Thyroid gland (tissue), 4 donors: Measurements from ENCODE around the gene PLCD3. TPM values are rescaled to one million over a fixed set of nuclear protein-coding genes. Genes with fewer than 3 reads are reported as not detected.

Experiments used
- DNase-seq, 2 donors: peaks; one replicate each; pipeline ENCODE4 v3.0.0-alpha.2; 2019
- H3K27ac ChIP-seq, 3 donors: fragments of 200-600 bp; sonication (generic); 1 replicate in 2 of 3; 2 replicates in 1 of 3; pipeline ENCODE4 v1.5.1; 2016 to 2019; ENCODE audit warnings: mild to moderate bottlenecking in 1 of 3, moderate library complexity in 1 of 3
- H3K27me3 ChIP-seq: fragments of 200-600 bp; sonication (generic); one replicate; pipeline ENCODE4 v1.5.1; 2019
- H3K36me3 ChIP-seq, 2 donors: fragments of 200-600 bp; sonication (generic); one replicate each; pipeline ENCODE4 v1.5.1; 2016 to 2019
- H3K4me1 ChIP-seq, 2 donors: fragments of 200-600 bp; sonication (generic); one replicate each; pipeline ENCODE4 v1.5.1; 2017 to 2019
- H3K4me3 ChIP-seq, 3 donors: fragments of 200-600 bp; sonication (generic); replicated peaks in 1 of 3; 1 replicate in 2 of 3; 2 replicates in 1 of 3; pipeline ENCODE4 v1.5.1; 2016; ENCODE audit warnings: mild to moderate bottlenecking in 1 of 3
- H3K9me3 ChIP-seq: fragments of 200-600 bp; sonication (generic); one replicate; pipeline ENCODE4 v1.5.1; 2017
- POLR2A ChIP-seq, 2 donors: fragments of 450-650 bp; IDR thresholded peaks; one replicate each; pipeline ENCODE4 v1.6.1; 2017; ENCODE audit warnings: antibody characterized with exemption in 2 of 2, mild to moderate bottlenecking in 2 of 2, moderate library complexity in 1 of 2
- WGBS, 2 donors: methylation state at CpG; one replicate each; pipeline ENCODE4 v1.1.5; 2017; 5-methylcytosine and 5-hydroxymethylcytosine counted together
- intact Hi-C: fragments of 100-400 bp; cut with DNase I; formaldehyde crosslinking; loops from one replicate; pipeline ENCODE4 v1.15.1; 2023
- total RNA-seq, 4 donors: library from RNA; depleted of rRNA; stranded (reverse); fragments of >200 nt; gene quantifications; one replicate each; pipeline ENCODE4 v1.2.3, GENCODE V29; 2016
- TF ChIP-seq, protein P1 (sequence below), 6 experiments: fragments of 200-600 bp in 3 of 6; fragments of 450-650 bp in 3 of 6; sonication (generic) in 3 of 6; IDR thresholded peaks; one replicate each; pipeline ENCODE4 v1.5.1; 2016 to 2019; ENCODE audit warnings: antibody characterized with exemption in 6 of 6, mild to moderate bottlenecking in 2 of 6, inconsistent platforms in 1 of 6, moderate library complexity in 1 of 6

The PLCD3 gene
- total RNA-seq, 4 donors from 2014 or later = 8.6 to 24.8 (median 16.9) TPM

DNA sequence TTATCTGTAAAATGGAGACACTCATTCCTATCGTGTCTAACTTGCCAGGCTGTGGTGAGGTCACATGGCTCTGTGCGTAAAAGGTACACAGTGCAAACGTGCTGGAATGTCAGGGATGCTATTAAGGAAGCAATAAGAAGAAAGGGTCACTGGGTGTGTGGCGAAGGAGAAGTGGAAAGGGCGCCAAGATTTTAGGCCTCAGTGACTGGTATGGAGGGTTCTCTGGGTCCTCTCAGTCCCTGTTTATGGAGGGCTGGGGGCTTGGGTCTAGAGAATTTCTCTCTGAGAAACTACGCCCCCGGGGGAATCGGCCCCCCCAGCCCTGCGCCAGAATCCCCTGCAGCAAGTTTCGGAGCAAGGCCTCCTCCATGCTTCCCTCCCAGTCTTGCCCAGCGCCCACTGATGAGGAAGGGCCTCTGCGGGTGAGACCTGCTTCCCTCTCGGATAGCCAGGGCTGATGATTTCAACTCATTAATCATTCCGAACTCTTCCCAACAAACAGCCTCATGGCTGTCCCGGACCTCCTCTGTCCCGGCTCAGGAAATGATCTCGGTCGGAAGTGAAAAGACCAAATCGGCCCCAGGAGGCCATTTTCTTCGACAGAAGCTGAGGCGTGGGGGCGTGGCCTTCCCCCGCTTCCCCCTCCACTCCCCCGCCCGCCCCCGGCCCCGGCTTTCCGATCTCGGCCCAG, 14.7 kb upstream of the PLCD3 start:
- intact Hi-C loops = loop anchor here (10.0 kb wide), 1 partner anchor 238 kb away; no protein-coding TSS in a partner anchor
- WGBS, 2 donors = 12 to 20% methylated on average over 10 to 23 of the region's 29 CpGs
- Histone ChIP-seq H3K9me3 (no peaks in the 10 kb centered on the region), H3K4me3 (peak overlapping the region; percentile 21 to 71 (median 24)), H3K27me3 (no peaks in the 10 kb centered on the region), H3K36me3 (no peaks in the 10 kb centered on the region), H3K4me1 (peaks cover 17 to 41% of the 10 kb centered on the region in 2 donors), H3K27ac (peak overlapping the region; percentile 93 to 99 (median 98))
- DNase-seq = peak; percentile 33 to 67
- no peak for TF ChIP-seq POLR2A (IDR thresholded peaks at IDR 0.05)
- TF ChIP-seq, protein P1, sequence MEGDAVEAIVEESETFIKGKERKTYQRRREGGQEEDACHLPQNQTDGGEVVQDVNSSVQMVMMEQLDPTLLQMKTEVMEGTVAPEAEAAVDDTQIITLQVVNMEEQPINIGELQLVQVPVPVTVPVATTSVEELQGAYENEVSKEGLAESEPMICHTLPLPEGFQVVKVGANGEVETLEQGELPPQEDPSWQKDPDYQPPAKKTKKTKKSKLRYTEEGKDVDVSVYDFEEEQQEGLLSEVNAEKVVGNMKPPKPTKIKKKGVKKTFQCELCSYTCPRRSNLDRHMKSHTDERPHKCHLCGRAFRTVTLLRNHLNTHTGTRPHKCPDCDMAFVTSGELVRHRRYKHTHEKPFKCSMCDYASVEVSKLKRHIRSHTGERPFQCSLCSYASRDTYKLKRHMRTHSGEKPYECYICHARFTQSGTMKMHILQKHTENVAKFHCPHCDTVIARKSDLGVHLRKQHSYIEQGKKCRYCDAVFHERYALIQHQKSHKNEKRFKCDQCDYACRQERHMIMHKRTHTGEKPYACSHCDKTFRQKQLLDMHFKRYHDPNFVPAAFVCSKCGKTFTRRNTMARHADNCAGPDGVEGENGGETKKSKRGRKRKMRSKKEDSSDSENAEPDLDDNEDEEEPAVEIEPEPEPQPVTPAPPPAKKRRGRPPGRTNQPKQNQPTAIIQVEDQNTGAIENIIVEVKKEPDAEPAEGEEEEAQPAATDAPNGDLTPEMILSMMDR (IDR thresholded peaks at IDR 0.05) = no peak

DNA sequence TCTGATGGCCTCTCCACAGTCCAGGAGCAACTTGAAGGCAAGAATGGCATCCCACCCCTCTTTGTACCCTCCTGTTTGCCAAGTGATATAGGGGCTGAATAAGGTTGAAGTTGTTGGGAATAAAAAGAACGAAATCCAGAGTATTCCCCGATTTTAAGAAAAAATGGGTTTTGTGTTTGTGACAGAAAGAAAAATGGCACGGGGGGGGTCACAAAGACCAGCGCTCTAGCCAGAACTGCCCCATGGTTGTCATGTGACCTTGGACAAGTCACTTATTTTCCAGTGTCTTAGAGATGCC, 14.2 kb upstream of the PLCD3 start:
- peak overlapping the region in 2 of 3 donors; percentile 98 to 99 for H3K27ac ChIP-seq
- H3K4me3 ChIP-seq = peak overlapping the region in 1 of 3 donors; percentile 71

DNA sequence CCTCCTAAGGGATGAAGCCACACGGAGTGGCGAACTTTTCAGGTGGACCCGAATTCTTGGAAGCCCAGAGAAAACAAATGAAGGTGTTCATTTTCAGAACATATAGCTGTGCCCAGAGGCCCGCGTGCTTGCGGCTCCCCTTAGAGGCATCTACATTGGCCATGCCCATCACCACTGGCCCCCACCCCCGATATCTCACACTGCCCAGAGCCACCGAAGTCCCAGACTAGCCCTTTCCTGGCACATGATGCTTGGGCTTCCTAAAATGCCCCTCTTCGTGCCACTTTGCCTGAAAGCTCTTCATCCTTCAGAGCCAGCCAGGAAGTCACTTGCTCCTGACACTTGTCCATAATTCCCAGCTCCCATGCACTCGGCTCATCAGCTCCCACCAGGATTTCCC, 13.9 kb upstream of the PLCD3 start:
- WGBS, 2 donors = 89 to 93% methylated on average over 10 of the region's 10 CpGs

More for the DNA sequence above, 14.2 kb upstream of the PLCD3 start:
- TF ChIP-seq, protein P1 (IDR thresholded peaks at IDR 0.05) = no peak
- no peak for TF ChIP-seq POLR2A (IDR thresholded peaks at IDR 0.05)
- H3K9me3 ChIP-seq = no peaks in the 10 kb centered on the region
- peaks cover 13 to 38% of the 10 kb centered on the region in 2 donors for H3K4me1 ChIP-seq
- intact Hi-C loops = loop anchor here (10.0 kb wide), 1 partner anchor 238 kb away; no protein-coding TSS in a partner anchor
- H3K36me3 ChIP-seq = no peaks in the 10 kb centered on the region
- WGBS, 2 donors = 85 to 88% methylated on average over 4 of the region's 4 CpGs
- no peaks in the 10 kb centered on the region for H3K27me3 ChIP-seq
- DNase-seq = no peak

GRCh38 chr17:45145035-45145389, 12.7 kb upstream of the PLCD3 start:
- no peak for DNase-seq
- peak overlapping the region in 1 of 3 donors; percentile 37 for H3K4me3 ChIP-seq
- no peak for TF ChIP-seq POLR2A (IDR thresholded peaks at IDR 0.05)
- TF ChIP-seq, protein P1 (IDR thresholded peaks at IDR 0.05) = no peak
- no peaks in the 10 kb centered on the region for H3K9me3 ChIP-seq
- peak overlapping the region; percentile 79 to 88 (median 86) for H3K27ac ChIP-seq
- no peaks in the 10 kb centered on the region for H3K27me3 ChIP-seq
- intact Hi-C loops = loop anchor here (10.0 kb wide), 1 partner anchor 240 kb away; no protein-coding TSS in a partner anchor
- WGBS, 2 donors = 76 to 83% methylated on average over 8 of the region's 8 CpGs
- no peaks in the 10 kb centered on the region for H3K36me3 ChIP-seq
- peaks cover 6 to 29% of the 10 kb centered on the region in 2 donors for H3K4me1 ChIP-seq

More for the DNA sequence above, 13.9 kb upstream of the PLCD3 start:
- no peak for TF ChIP-seq POLR2A (IDR thresholded peaks at IDR 0.05)
- TF ChIP-seq, protein P1 (IDR thresholded peaks at IDR 0.05) = no peak
- intact Hi-C loops = loop anchor here (10.0 kb wide), 1 partner anchor 239 kb away; no protein-coding TSS in a partner anchor
- peaks cover 9 to 35% of the 10 kb centered on the region in 2 donors for H3K4me1 ChIP-seq
- no peaks in the 10 kb centered on the region for H3K36me3 ChIP-seq
- H3K27ac ChIP-seq = peak overlapping the region in 2 of 3 donors; percentile 98 to 99
- no peaks in the 10 kb centered on the region for H3K9me3 ChIP-seq
- H3K4me3 ChIP-seq = no peak overlapping the region
- no peak for DNase-seq
- H3K27me3 ChIP-seq = no peaks in the 10 kb centered on the region
